ENCODE data around the gene BRD4. TPM values are rescaled to one million over a fixed set of nuclear protein-coding genes. Genes with fewer than 3 reads are reported as not detected.

BRD4 gene
- total and polyA plus RNA-seq, 2 donors (not counting 3 experiments of a cell fraction or from before 2014, with no cell fraction given): 14.9 to 125 TPM

- Histone ChIP-seq H3K4me2 (ENCODE audit: insufficient read depth, low read length) (no peak overlapping the region), H3K4me3 (replicated peaks in 1 of 3; ENCODE audit: insufficient read depth in 1 of 3, low read depth in 1 of 3, low read length in 3 of 3) (no peak overlapping the region), H3K4me1 (ENCODE audit: control insufficient read depth, extremely low read depth, insufficient read depth, low read length) (no peaks in the 10 kb centered on the region), H3K36me3 (ENCODE audit: control insufficient read depth in 2 of 2, extremely low read depth in 1 of 2, insufficient read depth in 2 of 2, low read length in 2 of 2) (no peaks in the 10 kb centered on the region), H3K9me1 (replicated peaks; ENCODE audit: control insufficient read depth, extremely low read depth, insufficient read depth, low read length) (no peaks in the 10 kb centered on the region), H3K27ac (ENCODE audit: insufficient read depth, low read depth, low read length) (no peak overlapping the region), H3K9me3 (replicated peaks; ENCODE audit: control insufficient read depth, insufficient read depth, low read length) (no peaks in the 10 kb centered on the region), H3K27me3 (ENCODE audit: control insufficient read depth in 2 of 2, insufficient read depth in 2 of 2, low read length in 2 of 2) (peaks cover 17 to 19% of the 10 kb centered on the region in 2 experiments), H3K9ac (replicated peaks; ENCODE audit: extremely low read depth, insufficient read depth, low read length) (no peak overlapping the region), H3K79me2 (ENCODE audit: control insufficient read depth, insufficient read depth, low read length) (no peaks in the 10 kb centered on the region), H2AFZ (ENCODE audit: low read depth, low read length) (no peak overlapping the region), H4K20me1 (replicated peaks; ENCODE audit: control insufficient read depth, extremely low read depth, insufficient read depth, low read length) (no peaks in the 10 kb centered on the region)
- intact Hi-C loops (cut with micrococcal nuclease) (no loop called here), dilution Hi-C loops (cut with MboI; ENCODE audit: extremely low pct_ligation_motif_present, low sequenced_read_pairs) (no loop called here)
- POLR2A ChIA-PET: no interaction called here
- no TSS peak for BruUV-seq (replicated peaks)
- FAIRE-seq (no peak), DNase-seq (ENCODE audit: low read depth, low spot score) (no peak)
- TF ChIP-seq MYC (IDR thresholded peaks at IDR 0.05; ENCODE audit: low read depth, low read length): no peak
- no peak for TF ChIP-seq CTCF (IDR thresholded peaks at IDR 0.05; ENCODE audit: extremely low read depth in 1 of 2, insufficient read depth in 1 of 2, low read depth in 1 of 2, low read length in 2 of 2)
- no peak for TF ChIP-seq JUN (IDR thresholded peaks at IDR 0.05; ENCODE audit: borderline replicate concordance, insufficient read depth, insufficient read length, low read depth)
- no peak for TF ChIP-seq GATA2 (IDR thresholded peaks at IDR 0.05; ENCODE audit: insufficient read depth, insufficient read length, low read depth, low read length)
- no peak for TF ChIP-seq EZH2 (IDR thresholded peaks at IDR 0.05; ENCODE audit: borderline replicate concordance, low read depth, low read length, severe bottlenecking)
- CTCF ChIA-PET: interaction anchor here (0.7 to 1.6 kb wide), 8 partner anchors 11 to 361 kb away, joined by 3 to 8 read pairs (median 4); no protein-coding TSS in a partner anchor
Observed at GRCh38 chr19:15194938-15195337, 137.4 kb downstream of the BRD4 start.

- CTCF ChIA-PET: no interaction called here
- no peaks in the 10 kb centered on the region for H4K20me1 ChIP-seq (replicated peaks; ENCODE audit: control insufficient read depth, extremely low read depth, insufficient read depth, low read length)
- no peak for TF ChIP-seq GATA2 (IDR thresholded peaks at IDR 0.05; ENCODE audit: insufficient read depth, insufficient read length, low read depth, low read length)
- no peak for TF ChIP-seq POLR2A (IDR thresholded peaks at IDR 0.05; ENCODE audit: low read depth, low read length)
- TF ChIP-seq MYC (IDR thresholded peaks at IDR 0.05; ENCODE audit: low read depth, low read length): no peak
- no peak for TF ChIP-seq MAX (IDR thresholded peaks at IDR 0.05; ENCODE audit: insufficient read depth, insufficient read length)
- TF ChIP-seq CTCF (IDR thresholded peaks at IDR 0.05; ENCODE audit: extremely low read depth in 1 of 2, insufficient read depth in 1 of 2, low read depth in 1 of 2, low read length in 2 of 2): no peak
- TF ChIP-seq POLR2AphosphoS5 (IDR thresholded peaks at IDR 0.05; ENCODE audit: insufficient read depth, low read depth, low read length): no peak
- no peak for TF ChIP-seq JUN (IDR thresholded peaks at IDR 0.05; ENCODE audit: borderline replicate concordance, insufficient read depth, insufficient read length, low read depth)
- no peaks in the 10 kb centered on the region for H3K9me1 ChIP-seq (replicated peaks; ENCODE audit: control insufficient read depth, extremely low read depth, insufficient read depth, low read length)
- H3K27ac ChIP-seq (ENCODE audit: insufficient read depth, low read depth, low read length): no peak overlapping the region
- no peak overlapping the region for H3K9ac ChIP-seq (replicated peaks; ENCODE audit: extremely low read depth, insufficient read depth, low read length)
- H3K4me1 ChIP-seq (ENCODE audit: control insufficient read depth, extremely low read depth, insufficient read depth, low read length): no peaks in the 10 kb centered on the region
- no peak overlapping the region for H3K4me2 ChIP-seq (ENCODE audit: insufficient read depth, low read length)
- peaks cover 9 to 12% of the 10 kb centered on the region in 2 experiments for H3K27me3 ChIP-seq (ENCODE audit: control insufficient read depth in 2 of 2, insufficient read depth in 2 of 2, low read length in 2 of 2)
- DNase-seq (ENCODE audit: low read depth, low spot score): no peak
- FAIRE-seq: no peak
- intact Hi-C loops (cut with micrococcal nuclease) (no loop called here), dilution Hi-C loops (cut with MboI; ENCODE audit: extremely low pct_ligation_motif_present, low sequenced_read_pairs) (no loop called here)
- BruUV-seq (replicated peaks): no TSS peak
- no peaks in the 10 kb centered on the region for H3K79me2 ChIP-seq (ENCODE audit: control insufficient read depth, insufficient read depth, low read length)
- H3K9me3 ChIP-seq (replicated peaks; ENCODE audit: control insufficient read depth, insufficient read depth, low read length): no peaks in the 10 kb centered on the region
- no peak overlapping the region for H3K4me3 ChIP-seq (replicated peaks in 1 of 3; ENCODE audit: insufficient read depth in 1 of 3, low read depth in 1 of 3, low read length in 3 of 3)
- H3K36me3 ChIP-seq (ENCODE audit: control insufficient read depth in 2 of 2, extremely low read depth in 1 of 2, insufficient read depth in 2 of 2, low read length in 2 of 2): no peaks in the 10 kb centered on the region
- POLR2A ChIA-PET: no interaction called here
- H2AFZ ChIP-seq (ENCODE audit: low read depth, low read length): no peak overlapping the region
Observed at GRCh38 chr19:15191982-15192381, 140.4 kb downstream of the BRD4 start.
